ENCODE measurements around the gene CTBP2. TPM values are rescaled to one million over a fixed set of nuclear protein-coding genes. Genes with fewer than 3 reads are reported as not detected.

CTBP2 gene
- total RNA-seq, 2 experiments from 2014 or later, result 0.29 to 0.40 TPM

DNA sequence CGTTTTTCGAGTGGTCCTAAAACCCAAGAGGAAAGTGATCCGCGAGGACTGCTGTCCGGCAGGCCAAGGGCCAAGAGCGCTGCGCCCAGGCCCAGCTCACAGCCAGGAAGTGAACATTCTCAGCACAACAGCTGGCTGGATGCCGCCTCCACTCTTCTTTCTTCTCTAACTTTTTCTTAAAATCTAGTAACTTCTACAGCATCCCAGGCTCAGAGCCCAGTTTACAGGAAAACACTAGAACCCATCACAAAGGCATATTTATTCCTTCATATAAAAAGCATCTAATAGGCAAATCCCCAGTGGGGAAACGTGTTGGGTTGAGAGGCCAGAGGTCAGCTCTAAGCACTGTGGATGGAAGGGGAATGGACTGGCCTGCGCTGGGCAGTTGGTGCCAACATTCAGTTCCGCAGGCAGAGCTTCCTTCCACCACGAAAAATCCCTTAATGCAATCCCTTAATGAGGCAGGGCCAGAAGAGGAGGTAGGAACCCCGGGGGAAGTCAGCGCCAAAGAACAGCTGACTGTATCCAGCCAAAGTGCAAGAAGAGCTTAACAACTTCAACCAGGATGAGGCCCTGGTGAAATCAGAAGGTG is 143.7 kb downstream of the CTBP2 start:
- DNase-seq (no peak), ATAC-seq (no peak)
- Mint-ChIP-seq H3K4me3 (no peak overlapping the region), H3K27ac (no peak overlapping the region), H3K4me1 (ENCODE audit: low read depth) (peaks cover 12% of the 10 kb centered on the region), H3K27me3 (ENCODE audit: low read depth) (peaks cover 18% of the 10 kb centered on the region), H3K36me3 (ENCODE audit: low read depth) (no peaks in the 10 kb centered on the region), H3K9me3 (ENCODE audit: insufficient read depth) (no peaks in the 10 kb centered on the region)
- CTCF ChIA-PET, result no interaction called here
- POLR2A ChIA-PET, result no interaction called here

DNA sequence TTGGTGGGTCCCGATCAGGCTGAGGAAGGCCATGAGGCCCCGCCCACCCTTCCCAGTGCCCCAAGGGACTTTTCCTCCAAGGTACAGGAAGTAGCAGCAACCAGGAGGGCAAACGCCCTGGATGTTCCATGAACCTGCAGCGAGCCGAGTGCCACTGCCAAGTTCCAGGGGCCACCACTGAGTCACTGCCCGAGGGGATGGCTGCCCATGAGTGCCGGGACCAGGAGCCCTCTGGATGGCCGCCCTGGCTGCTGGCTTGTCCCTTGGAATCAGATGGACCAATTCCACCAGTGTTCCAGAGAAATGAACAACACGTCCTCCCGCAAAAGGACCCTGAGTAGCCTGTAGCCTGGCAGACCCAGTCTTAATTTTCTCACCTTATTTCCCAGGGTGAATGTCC is 144.2 kb downstream of the CTBP2 start:
- POLR2A ChIA-PET, result no interaction called here
- Mint-ChIP-seq H3K9me3 (ENCODE audit: insufficient read depth) (no peaks in the 10 kb centered on the region), H3K4me3 (no peak overlapping the region), H3K36me3 (ENCODE audit: low read depth) (no peaks in the 10 kb centered on the region), H3K27me3 (ENCODE audit: low read depth) (peaks cover 18% of the 10 kb centered on the region), H3K4me1 (ENCODE audit: low read depth) (peaks cover 12% of the 10 kb centered on the region), H3K27ac (no peak overlapping the region)
- CTCF ChIA-PET, result no interaction called here
- no peak for ATAC-seq
- DNase-seq, result no peak

DNA sequence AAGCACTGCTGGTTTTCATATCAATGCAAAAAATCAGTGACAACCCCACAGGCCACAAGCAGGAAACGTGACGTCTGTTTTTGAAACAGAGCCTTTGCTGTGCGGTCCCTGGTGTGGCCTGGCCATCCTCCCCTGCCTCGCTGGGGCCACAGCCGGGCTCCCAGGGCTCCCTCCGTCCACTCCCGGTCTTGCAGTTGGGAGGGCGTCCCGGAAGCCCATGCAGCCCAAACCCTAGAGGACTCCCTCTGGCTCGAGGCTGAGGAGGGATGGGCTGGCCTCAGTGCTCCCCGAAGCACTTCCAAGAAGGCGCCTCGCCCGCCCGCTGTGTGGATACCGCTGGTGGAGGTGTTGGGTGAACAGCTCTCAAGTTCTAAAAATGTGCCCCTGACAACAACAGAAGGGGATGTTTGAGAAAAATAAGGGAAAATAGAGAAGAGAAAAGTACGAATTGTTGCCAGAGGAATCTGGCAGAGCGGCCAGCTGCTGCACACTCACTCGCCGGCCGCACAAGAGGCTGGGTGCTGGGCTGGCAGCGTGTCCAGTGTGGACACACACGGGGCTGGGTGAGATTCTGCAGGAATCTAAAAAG is 144.9 kb downstream of the CTBP2 start:
- Mint-ChIP-seq H3K27me3 (ENCODE audit: low read depth) (peaks cover 21% of the 10 kb centered on the region), H3K27ac (no peak overlapping the region), H3K36me3 (ENCODE audit: low read depth) (no peaks in the 10 kb centered on the region), H3K9me3 (ENCODE audit: insufficient read depth) (no peaks in the 10 kb centered on the region), H3K4me3 (no peak overlapping the region), H3K4me1 (ENCODE audit: low read depth) (peaks cover 12% of the 10 kb centered on the region)
- ATAC-seq (peak; percentile 72), DNase-seq (peak; percentile 54)
- CTCF ChIA-PET, result interaction anchor here (0.9 kb wide), 1 partner anchor 32 kb away, joined by 3 read pairs; no protein-coding TSS in a partner anchor
- POLR2A ChIA-PET, result no interaction called here

- ATAC-seq (no peak), DNase-seq (no peak)
- ChIA-PET POLR2A (no interaction called here), CTCF (interaction anchor here (0.9 kb wide), 1 partner anchor 33 kb away, joined by 3 read pairs; no protein-coding TSS in a partner anchor)
- Mint-ChIP-seq H3K27ac (no peak overlapping the region), H3K36me3 (ENCODE audit: low read depth) (no peaks in the 10 kb centered on the region), H3K4me1 (ENCODE audit: low read depth) (peaks cover 12% of the 10 kb centered on the region), H3K9me3 (ENCODE audit: insufficient read depth) (no peaks in the 10 kb centered on the region), H3K4me3 (no peak overlapping the region), H3K27me3 (ENCODE audit: low read depth) (peaks cover 25% of the 10 kb centered on the region)
Measured at GRCh38 chr10:125014836-125015355, 145.5 kb downstream of the CTBP2 start.

- H3K9me3 Mint-ChIP-seq (ENCODE audit: insufficient read depth), result no peaks in the 10 kb centered on the region
Measured at GRCh38 chr10:125014086-125014830, 146.1 kb downstream of the CTBP2 start.

GRCh38 chr10:125013529-125013872 is 146.9 kb downstream of the CTBP2 start:
- Mint-ChIP-seq H3K27me3 (ENCODE audit: low read depth) (peaks cover 22% of the 10 kb centered on the region), H3K4me1 (ENCODE audit: low read depth) (peaks cover 12% of the 10 kb centered on the region), H3K4me3 (no peak overlapping the region), H3K9me3 (ENCODE audit: insufficient read depth) (no peaks in the 10 kb centered on the region), H3K27ac (no peak overlapping the region), H3K36me3 (ENCODE audit: low read depth) (no peaks in the 10 kb centered on the region)
- ChIA-PET CTCF (no interaction called here), POLR2A (no interaction called here)
- ATAC-seq, result no peak
- DNase-seq, result no peak

More at GRCh38 chr10:125014086-125014830, 146.1 kb downstream of the CTBP2 start:
- Mint-ChIP-seq H3K4me1 (ENCODE audit: low read depth) (peaks cover 12% of the 10 kb centered on the region), H3K27ac (no peak overlapping the region), H3K4me3 (no peak overlapping the region), H3K27me3 (ENCODE audit: low read depth) (peaks cover 21% of the 10 kb centered on the region), H3K36me3 (ENCODE audit: low read depth) (no peaks in the 10 kb centered on the region)
- DNase-seq, result no peak
- no peak for ATAC-seq
- ChIA-PET POLR2A (no interaction called here), CTCF (interaction anchor here (0.9 kb wide), 1 partner anchor 33 kb away, joined by 3 read pairs; no protein-coding TSS in a partner anchor)

DNA sequence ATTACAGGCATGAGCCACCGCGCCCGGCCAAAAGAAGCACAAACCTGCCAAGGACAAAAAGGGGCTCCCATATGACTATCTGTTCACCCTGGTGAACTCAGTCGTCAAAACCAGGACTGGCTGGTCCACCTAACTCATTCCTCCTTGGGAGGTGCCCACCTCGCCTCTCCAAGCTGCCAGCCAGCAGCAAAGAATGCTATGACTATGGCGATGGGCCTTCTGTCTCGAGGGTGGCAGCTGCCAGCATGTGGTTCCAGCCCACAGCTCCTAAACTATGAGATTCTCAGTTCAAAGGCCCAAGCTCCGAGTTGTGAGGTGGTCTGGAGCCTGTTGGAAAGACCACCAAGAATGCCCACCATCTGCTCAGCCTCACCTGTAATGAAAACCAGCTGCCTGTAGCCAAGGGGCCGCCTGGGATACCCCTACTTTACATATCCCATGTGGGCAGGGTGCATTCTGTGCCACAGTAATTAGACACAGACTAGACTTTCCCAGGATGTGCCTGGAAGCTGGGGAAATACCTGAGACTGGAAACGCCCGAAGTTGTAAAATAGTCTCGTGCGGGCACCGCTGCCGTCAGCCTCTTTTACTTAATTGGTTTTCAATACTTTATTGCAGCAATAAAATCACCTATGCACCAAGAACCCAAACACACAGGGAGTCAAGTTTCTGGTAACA is 147.4 kb downstream of the CTBP2 start:
- ATAC-seq (no peak), DNase-seq (no peak)
- CTCF ChIA-PET, result no interaction called here
- POLR2A ChIA-PET, result no interaction called here
- Mint-ChIP-seq H3K9me3 (ENCODE audit: insufficient read depth) (no peaks in the 10 kb centered on the region), H3K4me3 (no peak overlapping the region), H3K27me3 (ENCODE audit: low read depth) (peaks cover 22% of the 10 kb centered on the region), H3K4me1 (ENCODE audit: low read depth) (peaks cover 12% of the 10 kb centered on the region), H3K27ac (no peak overlapping the region), H3K36me3 (ENCODE audit: low read depth) (no peaks in the 10 kb centered on the region)

GRCh38 chr10:125011926-125012705 is 148.2 kb downstream of the CTBP2 start:
- peaks cover 25% of the 10 kb centered on the region for H3K27me3 Mint-ChIP-seq (ENCODE audit: low read depth)
- CTCF ChIA-PET, result no interaction called here
- no peak overlapping the region for H3K4me3 Mint-ChIP-seq
- POLR2A ChIA-PET, result no interaction called here
- no peak overlapping the region for H3K27ac Mint-ChIP-seq
- no peak for DNase-seq
- H3K9me3 Mint-ChIP-seq (ENCODE audit: insufficient read depth), result no peaks in the 10 kb centered on the region
- no peak for ATAC-seq
- no peaks in the 10 kb centered on the region for H3K36me3 Mint-ChIP-seq (ENCODE audit: low read depth)
- H3K4me1 Mint-ChIP-seq (ENCODE audit: low read depth), result peaks cover 12% of the 10 kb centered on the region

DNA sequence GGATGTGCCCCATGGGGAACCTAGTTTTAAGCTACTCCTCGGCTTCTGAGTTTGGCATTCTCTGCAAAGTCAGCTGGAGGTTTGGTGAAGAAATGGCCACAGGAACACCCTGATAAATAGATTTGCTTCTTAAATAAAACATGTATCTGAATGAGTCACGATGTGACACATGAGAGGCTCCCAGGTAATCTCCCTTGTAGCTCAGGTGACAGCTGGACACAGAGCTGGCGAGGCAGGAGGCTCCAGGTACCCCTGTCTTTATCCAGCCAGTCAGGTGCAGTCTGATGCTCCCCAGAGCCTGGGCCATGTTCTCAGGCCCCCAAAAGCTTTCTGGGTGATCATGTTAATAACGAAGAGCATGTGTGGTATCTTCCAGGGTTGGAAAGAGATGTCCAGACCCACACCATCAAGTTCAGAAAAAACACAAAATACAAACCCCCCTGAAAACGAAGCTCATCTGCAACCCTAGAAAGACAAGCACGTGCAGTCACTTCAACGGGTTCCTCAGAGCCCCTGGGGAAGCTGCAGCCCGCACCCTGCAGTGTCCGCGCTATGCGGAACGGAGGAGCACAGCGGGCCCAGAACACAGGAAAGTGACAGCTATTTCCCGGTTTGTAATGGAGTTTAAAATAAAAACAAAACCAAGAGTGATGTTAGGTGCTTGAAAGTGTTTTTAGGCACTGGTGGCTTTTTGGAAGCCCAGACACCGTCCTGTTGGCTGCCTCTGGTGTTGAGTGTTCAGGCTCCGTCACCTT is 149.0 kb downstream of the CTBP2 start:
- ATAC-seq (no peak), DNase-seq (no peak)
- Mint-ChIP-seq H3K9me3 (ENCODE audit: insufficient read depth) (no peaks in the 10 kb centered on the region), H3K27ac (no peak overlapping the region), H3K4me3 (no peak overlapping the region), H3K36me3 (ENCODE audit: low read depth) (no peaks in the 10 kb centered on the region), H3K4me1 (ENCODE audit: low read depth) (peaks cover 12% of the 10 kb centered on the region), H3K27me3 (ENCODE audit: low read depth) (peaks cover 21% of the 10 kb centered on the region)
- CTCF ChIA-PET, result interaction anchor here (1.5 kb wide), 1 partner anchor 19 kb away, joined by 9 read pairs; no protein-coding TSS in a partner anchor
- POLR2A ChIA-PET, result no interaction called here

GRCh38 chr10:125010362-125010761 is 150.0 kb downstream of the CTBP2 start:
- Mint-ChIP-seq H3K4me1 (ENCODE audit: low read depth) (peaks cover 9% of the 10 kb centered on the region), H3K36me3 (ENCODE audit: low read depth) (no peaks in the 10 kb centered on the region), H3K27ac (no peak overlapping the region), H3K9me3 (ENCODE audit: insufficient read depth) (no peaks in the 10 kb centered on the region), H3K4me3 (no peak overlapping the region), H3K27me3 (ENCODE audit: low read depth) (peaks cover 19% of the 10 kb centered on the region)
- ATAC-seq, result no peak
- CTCF ChIA-PET, result interaction anchor here (1.5 kb wide), 1 partner anchor 18 kb away, joined by 9 read pairs; no protein-coding TSS in a partner anchor
- DNase-seq, result no peak
- POLR2A ChIA-PET, result interaction anchor here (0.6 kb wide), 1 partner anchor 58 kb away, joined by 3 read pairs; no protein-coding TSS in a partner anchor
